Mucosa of stomach (tissue), 1 donor: ENCODE measurements around the gene PCSK2.

ENCODE experiments used
- H3K27me3 ChIP-seq: one replicate; pipeline ENCODE4 v1.7.0; 2013; ENCODE audit warnings: mild to moderate bottlenecking, low read length; ENCODE audit not compliant: control insufficient read depth, insufficient read depth
- H3K36me3 ChIP-seq: one replicate; pipeline ENCODE4 v1.7.0; 2013; ENCODE audit warnings: low read length; ENCODE audit not compliant: control insufficient read depth, insufficient read depth
- H3K4me1 ChIP-seq: one replicate; pipeline ENCODE4 v1.7.0; 2013; ENCODE audit warnings: mild to moderate bottlenecking, low read length; ENCODE audit not compliant: control insufficient read depth, insufficient read depth
- H3K4me3 ChIP-seq: one replicate; pipeline ENCODE4 v1.7.0; 2013; ENCODE audit warnings: low read length
- H3K9ac ChIP-seq: one replicate; pipeline ENCODE4 v1.7.0; 2013; ENCODE audit warnings: mild to moderate bottlenecking, low read length, moderate library complexity
- H3K9me3 ChIP-seq: one replicate; pipeline ENCODE4 v1.7.0; 2013; ENCODE audit warnings: mild to moderate bottlenecking, low read length, moderate library complexity; ENCODE audit not compliant: control insufficient read depth
- donor health status: Pancreatic carcinoma.

The PCSK2 gene

DNA sequence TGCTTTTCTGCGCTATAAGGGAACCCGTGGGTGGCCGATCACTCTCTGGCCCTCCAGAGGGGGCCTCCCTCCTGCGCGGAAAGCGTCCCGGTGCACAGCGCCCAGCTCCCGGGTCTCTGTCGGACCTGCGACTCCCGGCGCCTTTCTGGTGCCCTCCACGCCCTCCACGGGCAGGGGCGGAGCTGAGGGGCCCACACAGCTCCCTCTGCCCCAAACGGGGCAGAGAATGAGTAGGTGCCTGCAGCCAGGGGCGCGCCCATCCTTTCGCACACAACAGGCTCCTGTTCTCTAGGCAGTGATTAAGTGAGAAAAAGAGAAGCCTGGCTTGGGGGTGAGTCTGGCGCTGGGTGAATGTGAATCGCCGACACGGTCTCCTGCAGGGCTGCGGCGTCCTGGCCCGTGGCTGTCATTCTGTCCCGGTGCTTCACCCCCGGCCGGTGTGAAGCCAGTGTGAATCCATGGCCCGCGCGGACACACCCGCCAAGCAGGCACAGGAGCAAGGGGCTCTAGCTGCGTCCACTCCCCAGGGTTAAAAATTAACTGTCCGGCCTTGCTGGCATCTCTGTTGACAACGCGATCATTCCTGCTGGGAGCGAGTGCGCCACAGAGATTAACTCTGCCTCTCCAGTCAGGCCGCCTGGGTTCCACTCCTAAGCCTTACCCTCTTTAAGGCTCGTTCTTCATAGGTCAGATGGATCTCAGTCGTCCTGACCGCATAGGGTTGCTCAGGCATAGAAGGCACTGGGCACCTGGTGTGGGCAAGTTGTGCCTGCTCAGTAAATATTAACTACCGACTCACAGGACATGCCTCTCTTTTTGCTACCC lies 88.8 kb downstream of the PCSK2 start:
- Histone ChIP-seq H3K9ac (no peak overlapping the region), H3K4me3 (peak overlapping the region; percentile 15), H3K9me3 (no peaks in the 10 kb centered on the region), H3K27me3 (no peaks in the 10 kb centered on the region), H3K4me1 (peaks cover 9% of the 10 kb centered on the region), H3K36me3 (no peaks in the 10 kb centered on the region)

DNA sequence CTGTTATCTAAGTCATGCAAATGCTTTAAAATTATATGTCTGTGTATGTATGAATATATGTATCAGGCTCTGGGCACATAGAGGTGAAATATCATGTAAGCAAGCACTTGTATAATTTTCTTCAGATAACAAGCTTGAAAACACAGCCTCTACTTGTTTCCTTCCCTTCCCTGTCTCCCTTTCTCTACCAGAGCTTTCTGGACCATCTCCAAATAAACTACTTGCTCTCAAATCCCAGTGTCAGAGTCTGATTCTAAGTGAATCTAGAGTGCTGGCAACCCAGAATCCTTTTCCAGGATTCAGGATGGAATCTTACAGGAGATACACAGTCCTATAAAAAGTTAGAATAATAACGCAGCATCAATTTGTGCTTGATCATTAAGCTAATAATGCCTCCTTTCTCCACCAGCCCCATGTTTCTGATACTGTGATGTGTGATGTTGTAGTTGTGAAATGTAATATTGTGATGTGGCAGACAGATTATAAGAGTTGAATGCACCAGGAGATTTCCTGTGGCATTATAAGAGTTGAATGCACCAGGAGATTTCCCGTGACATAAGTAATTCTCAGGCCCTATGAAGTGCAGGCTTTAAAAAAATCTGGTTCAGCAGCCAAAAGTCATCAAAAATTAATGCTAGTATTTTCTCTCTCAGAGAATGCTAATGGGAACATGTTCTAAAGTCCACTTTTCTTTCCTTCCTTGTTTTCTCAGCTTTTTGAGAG lies 89.6 kb downstream of the PCSK2 start:
- no peaks in the 10 kb centered on the region for H3K36me3 ChIP-seq
- peaks cover 9% of the 10 kb centered on the region for H3K4me1 ChIP-seq
- H3K27me3 ChIP-seq = no peaks in the 10 kb centered on the region
- no peaks in the 10 kb centered on the region for H3K9me3 ChIP-seq
- H3K9ac ChIP-seq = no peak overlapping the region
- H3K4me3 ChIP-seq = peak overlapping the region; percentile 15

DNA sequence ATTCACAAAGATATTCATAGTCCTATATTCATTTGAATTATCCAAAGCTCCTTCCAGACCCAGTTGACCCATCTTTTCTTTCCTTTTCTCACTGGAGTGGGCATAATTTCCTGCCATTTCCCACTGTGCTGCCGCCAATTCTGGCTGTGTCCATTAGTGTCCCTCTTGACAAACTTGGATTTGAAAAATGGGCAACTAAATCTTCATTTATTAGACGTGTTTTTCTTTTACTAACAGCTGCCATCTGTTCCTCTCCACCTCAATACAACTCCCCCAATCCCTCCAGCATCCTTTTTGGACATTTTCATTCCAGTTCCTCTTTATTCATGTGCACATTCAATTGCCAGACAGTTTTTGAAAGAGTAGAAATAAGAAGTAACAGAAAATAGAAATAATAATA lies 90.5 kb downstream of the PCSK2 start:
- Histone ChIP-seq H3K27me3 (no peaks in the 10 kb centered on the region), H3K9ac (no peak overlapping the region), H3K9me3 (no peaks in the 10 kb centered on the region), H3K4me3 (no peak overlapping the region), H3K4me1 (peaks cover 9% of the 10 kb centered on the region), H3K36me3 (no peaks in the 10 kb centered on the region)

DNA sequence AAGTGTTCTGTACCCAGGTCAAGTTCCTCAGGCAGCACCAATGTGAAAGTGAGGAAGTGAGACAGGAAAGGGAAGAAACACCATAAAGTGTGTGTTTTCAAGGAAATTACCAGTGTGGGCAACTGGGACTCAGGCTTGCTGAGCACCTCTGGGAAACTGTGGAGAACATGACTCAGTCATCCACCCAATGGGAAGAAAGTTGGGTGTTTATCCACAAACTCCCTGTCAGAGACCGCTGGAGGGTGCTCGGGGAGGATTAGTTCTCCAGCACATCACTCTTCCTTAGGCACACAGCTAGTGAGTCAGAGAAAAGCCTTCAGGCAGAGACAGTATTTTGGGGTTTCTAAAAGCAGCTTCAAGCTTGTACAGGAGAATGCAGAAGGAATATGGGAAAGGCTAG lies 93.6 kb downstream of the PCSK2 start:
- Histone ChIP-seq H3K27me3 (no peaks in the 10 kb centered on the region), H3K4me1 (peaks cover 9% of the 10 kb centered on the region), H3K9me3 (no peaks in the 10 kb centered on the region), H3K36me3 (no peaks in the 10 kb centered on the region), H3K9ac (no peak overlapping the region), H3K4me3 (no peak overlapping the region)

DNA sequence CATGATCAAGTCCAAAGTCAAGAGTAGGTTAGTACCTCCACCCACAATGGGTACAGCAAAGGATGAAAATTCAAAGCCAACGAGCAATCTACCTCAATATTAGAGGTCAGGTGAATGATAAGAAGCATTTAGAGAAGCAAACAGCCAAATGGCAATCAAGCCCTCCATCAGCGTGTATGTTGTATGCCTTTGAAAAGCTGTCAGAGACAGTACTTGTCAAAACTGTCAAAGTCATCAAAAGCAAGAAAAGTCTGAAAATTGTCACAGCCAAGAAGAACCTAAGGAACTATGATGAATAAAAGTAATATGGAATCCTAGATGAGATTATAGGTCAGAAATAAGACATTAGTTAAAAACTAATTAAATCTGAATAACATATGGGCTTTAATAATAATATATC lies 99.3 kb downstream of the PCSK2 start:
- no peak overlapping the region for H3K4me3 ChIP-seq
- H3K9me3 ChIP-seq = no peaks in the 10 kb centered on the region
- H3K36me3 ChIP-seq = no peaks in the 10 kb centered on the region
- H3K9ac ChIP-seq = no peak overlapping the region
- H3K4me1 ChIP-seq = no peaks in the 10 kb centered on the region
- H3K27me3 ChIP-seq = no peaks in the 10 kb centered on the region

DNA sequence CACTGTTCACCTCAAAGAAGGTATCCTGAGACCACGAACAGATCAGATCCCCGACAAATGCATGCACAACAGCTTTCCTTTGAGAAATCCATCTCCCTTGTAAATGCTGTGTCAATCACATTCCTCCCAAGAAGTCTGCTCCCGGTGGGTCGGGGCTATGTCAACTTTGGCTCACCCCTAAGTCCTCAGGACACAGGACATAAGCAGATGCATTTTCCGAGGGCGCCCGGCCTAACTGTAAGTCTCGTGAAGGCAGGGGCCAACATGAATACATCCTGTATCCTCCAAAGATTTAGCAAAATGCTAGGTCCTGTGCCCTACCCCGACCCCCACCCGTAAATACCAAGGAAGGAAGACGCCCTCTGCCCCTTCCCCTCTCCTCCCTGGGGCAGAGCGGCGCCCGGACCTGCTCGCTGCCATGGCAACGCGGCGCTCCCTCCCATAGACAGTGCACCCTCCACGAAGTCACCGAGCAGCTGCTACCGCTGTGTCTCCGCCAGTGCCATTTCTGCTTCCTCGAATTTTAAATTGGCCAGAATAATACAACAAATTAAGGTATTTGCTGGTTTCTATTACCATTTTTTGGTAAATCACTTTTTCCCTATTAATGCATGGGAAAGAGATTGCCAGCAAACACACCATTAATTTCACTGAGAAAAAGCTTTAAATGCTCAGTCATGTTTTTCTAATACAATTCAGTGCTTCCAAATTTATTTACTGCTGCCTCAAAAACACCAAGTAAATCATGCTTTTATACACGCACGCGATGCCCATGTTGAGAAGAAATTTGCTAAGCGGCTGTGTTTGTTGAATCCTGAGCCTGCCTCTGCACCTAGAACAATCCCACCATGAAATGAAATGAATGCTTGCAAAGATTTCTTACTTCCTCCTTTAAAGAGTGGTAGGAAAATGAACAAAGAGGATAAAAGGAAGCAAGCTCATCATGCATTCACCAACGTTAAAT lies 100.6 kb downstream of the PCSK2 start:
- no peaks in the 10 kb centered on the region for H3K36me3 ChIP-seq
- no peaks in the 10 kb centered on the region for H3K9me3 ChIP-seq
- no peak overlapping the region for H3K4me3 ChIP-seq
- no peaks in the 10 kb centered on the region for H3K27me3 ChIP-seq
- no peak overlapping the region for H3K9ac ChIP-seq
- H3K4me1 ChIP-seq = no peaks in the 10 kb centered on the region

- no peaks in the 10 kb centered on the region for H3K9me3 ChIP-seq
- no peak overlapping the region for H3K4me3 ChIP-seq
- no peak overlapping the region for H3K9ac ChIP-seq
- H3K4me1 ChIP-seq = no peaks in the 10 kb centered on the region
- H3K27me3 ChIP-seq = no peaks in the 10 kb centered on the region
- no peaks in the 10 kb centered on the region for H3K36me3 ChIP-seq
Measured at GRCh38 chr20:17334932-17335331, 108.1 kb downstream of the PCSK2 start.

- Histone ChIP-seq H3K4me3 (no peak overlapping the region), H3K9me3 (no peaks in the 10 kb centered on the region), H3K4me1 (no peaks in the 10 kb centered on the region), H3K36me3 (no peaks in the 10 kb centered on the region), H3K9ac (no peak overlapping the region), H3K27me3 (no peaks in the 10 kb centered on the region)
Measured at GRCh38 chr20:17339000-17339399, 112.2 kb downstream of the PCSK2 start.

DNA sequence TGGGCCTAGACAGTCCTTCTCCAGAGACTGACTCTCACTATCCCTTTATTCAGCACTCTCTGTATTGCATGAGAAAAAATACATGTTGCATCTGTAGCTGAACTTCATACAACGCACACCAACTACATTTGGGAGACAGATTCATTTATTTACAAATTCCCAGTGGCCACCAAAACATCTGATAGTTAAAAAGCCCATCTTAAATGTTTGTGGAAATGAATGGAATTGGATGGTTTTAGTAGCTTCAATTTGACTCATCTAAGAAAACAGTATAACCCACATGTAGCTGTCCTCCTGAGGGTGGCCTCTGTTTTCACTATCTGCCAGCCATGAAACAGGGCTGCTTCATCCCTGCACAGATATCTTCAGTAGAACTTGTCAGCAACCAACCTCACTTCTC lies 116.3 kb downstream of the PCSK2 start:
- Histone ChIP-seq H3K4me3 (no peak overlapping the region), H3K9me3 (no peaks in the 10 kb centered on the region), H3K9ac (no peak overlapping the region), H3K4me1 (no peaks in the 10 kb centered on the region), H3K36me3 (no peaks in the 10 kb centered on the region), H3K27me3 (no peaks in the 10 kb centered on the region)

DNA sequence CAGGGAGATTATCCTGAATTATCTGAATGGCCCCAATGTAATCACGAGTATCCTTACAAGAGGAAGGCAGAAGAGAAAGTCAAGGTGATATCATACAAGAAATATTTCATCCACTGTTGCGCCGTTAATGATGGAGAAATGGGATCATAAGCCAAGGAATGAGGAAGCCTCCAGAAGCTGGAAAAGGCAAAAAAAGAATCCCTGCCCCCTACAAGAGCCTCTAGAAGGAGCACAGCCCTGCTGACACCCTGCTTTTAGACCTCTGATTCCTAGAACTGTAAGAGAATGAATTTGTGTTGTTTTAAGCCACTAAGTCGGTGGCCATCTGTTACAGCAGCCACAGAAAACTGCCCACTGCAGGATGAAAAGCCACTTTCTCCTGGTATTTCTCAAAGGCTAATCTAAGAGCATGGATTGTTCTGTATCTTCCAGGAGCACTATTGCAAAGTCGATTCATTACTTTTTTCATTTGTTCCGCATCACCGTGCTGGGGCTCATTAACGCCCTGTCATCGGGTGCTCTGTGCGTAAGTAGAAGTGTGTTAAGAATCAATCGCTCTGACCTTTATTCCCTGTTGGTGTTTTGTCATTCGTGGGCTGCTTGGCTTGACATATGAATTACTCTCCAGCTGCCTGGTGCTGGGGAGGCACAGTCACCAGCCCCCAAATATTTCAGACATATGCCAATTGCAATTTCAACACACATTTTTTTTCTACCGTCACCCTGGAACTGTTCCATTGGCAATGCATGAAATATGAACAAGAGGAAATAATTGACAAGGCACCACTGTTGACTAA lies 117.0 kb downstream of the PCSK2 start:
- Histone ChIP-seq H3K9ac (no peak overlapping the region), H3K9me3 (no peaks in the 10 kb centered on the region), H3K4me1 (no peaks in the 10 kb centered on the region), H3K36me3 (no peaks in the 10 kb centered on the region), H3K4me3 (no peak overlapping the region), H3K27me3 (no peaks in the 10 kb centered on the region)

DNA sequence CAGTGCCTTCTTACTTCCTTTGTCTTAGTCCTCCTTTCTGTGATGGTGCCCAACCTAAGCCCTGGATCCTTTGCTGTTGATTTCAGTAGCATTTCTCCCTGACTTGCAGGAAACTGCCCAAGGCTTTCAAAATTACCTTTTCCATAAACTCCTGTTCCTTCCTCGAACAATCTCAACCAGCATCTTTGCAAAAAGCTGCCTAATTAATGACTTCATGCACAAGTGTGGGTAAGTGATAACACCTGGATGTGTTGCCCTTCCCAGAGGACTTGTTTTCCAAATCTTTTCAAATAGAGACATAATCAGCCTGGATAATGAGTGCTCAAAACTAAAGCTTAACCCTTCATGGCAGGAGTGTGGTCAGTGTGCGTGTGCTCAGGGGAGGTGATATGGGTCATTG lies 118.0 kb downstream of the PCSK2 start:
- Histone ChIP-seq H3K9ac (no peak overlapping the region), H3K4me1 (no peaks in the 10 kb centered on the region), H3K27me3 (no peaks in the 10 kb centered on the region), H3K9me3 (no peaks in the 10 kb centered on the region), H3K36me3 (no peaks in the 10 kb centered on the region), H3K4me3 (no peak overlapping the region)
